ENCODE results near the gene POTEH. TPM values are rescaled to one million over a fixed set of nuclear protein-coding genes. Genes with fewer than 3 reads are reported as not detected.

POTEH gene
- total RNA-seq (2022; extraction: Qiagen RNA extraction), result not detected in 5 replicates

GRCh38 chr22:15689749-15690125 lies at the start of gene POTEH:
POTEH (plus strand) TSS chr22:15690026; CDS start chr22:15690078, 52 bp downstream.

Other genes with a start within 250 kb of the POTEH start
- not detected in 5 replicates for gene OR11H1, start 161.8 kb upstream of the POTEH start, total RNA-seq (2022; extraction: Qiagen RNA extraction)